GM12878 (cell line): ENCODE data around the gene DNAAF5. TPM values are rescaled to one million over a fixed set of nuclear protein-coding genes. Genes with fewer than 3 reads are reported as not detected.

Source experiments
- ATAC-seq: fragments of 200-7000 bp; cut with Tn5 transposase; 3 replicates; pipeline ENCODE4 v1.9.1; 2020; ENCODE audit warnings: mild to moderate bottlenecking, moderate library complexity
- BruUV-seq: library from RNA; stranded (reverse); fragments of 400-500 nt; replicated peaks from 2 replicates; lab custom pipeline; 2021; lab: Mats Ljungman, UMichigan
- CTCF ChIA-PET: fragments of 300-600 bp; sonication (Branson Sonifier 250); formaldehyde crosslinking; extraction: SDS; loops from one replicate; lab custom pipeline; 2021; ENCODE audit warnings: inconsistent platforms; lab: Yijun Ruan, JAX
- POLR2A ChIA-PET: fragments of 350-600 bp; formaldehyde crosslinking; extraction: SDS; loops from one replicate; lab custom pipeline; 2021; ENCODE audit warnings: inconsistent platforms; lab: Charles Lee
- RAD21 ChIA-PET: fragments of 300-600 bp; sonication (Branson Sonifier 250); formaldehyde crosslinking; loops from one replicate; lab custom pipeline; 2023; ENCODE audit warnings: antibody characterized with exemption; ENCODE audit not compliant: unreplicated experiment; lab: Charles Lee
- SMC1A ChIA-PET: fragments of 300-600 bp; sonication (Branson Sonifier 250); formaldehyde crosslinking; loops from one replicate; lab custom pipeline; 2023; ENCODE audit not compliant: unreplicated experiment, uncharacterized antibody; lab: Charles Lee
- DNase-seq: peaks from one replicate; pipeline ENCODE4 v3.0.0-alpha.2; 2011; ENCODE audit warnings: low read depth, low spot score
- FAIRE-seq: peaks from 3 replicates; lab custom pipeline; 2011; peaks lifted over from hg19 to GRCh38; lab: Jason Lieb, UNC
- H2AFZ ChIP-seq: 2 replicates; pipeline ENCODE4 v1.6.0; 2011; ENCODE audit warnings: low read depth, low read length, control low read depth; ENCODE audit not compliant: control insufficient read depth
- H3K27ac ChIP-seq: 2 replicates; pipeline ENCODE4 v1.5.1; 2011; ENCODE audit warnings: control low read depth; ENCODE audit not compliant: control insufficient read depth, insufficient read depth
- H3K27me3 ChIP-seq, 2 experiments: replicated peaks in 1 of 2; 2 replicates each; pipeline versions ENCODE4 v1.6.0 to v1.6.1; 2011; ENCODE audit warnings: low read length in 1 of 2; ENCODE audit not compliant: control insufficient read depth in 2 of 2, insufficient read depth in 2 of 2
- H3K36me3 ChIP-seq, 2 experiments: 2 replicates each; pipeline ENCODE4 v1.5.1; 2011; ENCODE audit warnings: low read length in 1 of 2; ENCODE audit not compliant: control insufficient read depth in 2 of 2, insufficient read depth in 2 of 2
- H3K4me1 ChIP-seq: 2 replicates; pipeline ENCODE4 v1.6.1; 2011; ENCODE audit warnings: mild to moderate bottlenecking, low read length, moderate library complexity, mixed read lengths; ENCODE audit not compliant: control insufficient read depth, insufficient read depth
- H3K4me2 ChIP-seq: 2 replicates; pipeline ENCODE4 v1.6.0; 2011; ENCODE audit warnings: control low read depth; ENCODE audit not compliant: control insufficient read depth, insufficient read depth
- H3K4me3 ChIP-seq: fragments of 200-600 bp; sonication (generic); 2 replicates; pipeline ENCODE4 v1.5.1; 2016
- H3K79me2 ChIP-seq: 2 replicates; pipeline ENCODE4 v1.6.0; 2011; ENCODE audit warnings: low read length; ENCODE audit not compliant: control insufficient read depth, insufficient read depth
- H3K9ac ChIP-seq: 2 replicates; pipeline ENCODE4 v1.8.0; 2011; ENCODE audit warnings: low read length, control low read depth, mixed read lengths; ENCODE audit not compliant: control insufficient read depth, insufficient read depth
- H3K9me3 ChIP-seq: replicated peaks from 3 replicates; pipeline ENCODE4 v1.5.1; 2011; ENCODE audit warnings: mild to moderate bottlenecking, low read length; ENCODE audit not compliant: control insufficient read depth, insufficient read depth
- H4K20me1 ChIP-seq: 2 replicates; pipeline ENCODE4 v1.6.0; 2011; ENCODE audit not compliant: control insufficient read depth, insufficient read depth
- CTCF ChIP-seq, 3 experiments: IDR thresholded peaks in 2 of 3; conservative IDR thresholded peaks in 1 of 3; 2 replicates each; pipeline ENCODE4 v1.5.1; 2011; ENCODE audit warnings: low read depth in 3 of 3, low read length in 3 of 3, mild to moderate bottlenecking in 3 of 3, control low read depth in 2 of 3, moderate library complexity in 2 of 3, inconsistent platforms in 1 of 3, mixed read lengths in 1 of 3; ENCODE audit not compliant: control insufficient read depth in 2 of 3, insufficient read depth in 1 of 3; ENCODE audit errors: extremely low read depth in 1 of 3
- ETV6 ChIP-seq, 2 experiments: fragments of 450-650 bp in 1 of 2; IDR thresholded peaks in 1 of 2; conservative IDR thresholded peaks in 1 of 2; 2 replicates each; pipeline ENCODE4 v1.6.1; 2014; ENCODE audit warnings: antibody characterized with exemption in 1 of 2, borderline replicate concordance in 1 of 2, low read depth in 1 of 2, mild to moderate bottlenecking in 1 of 2, moderate library complexity in 1 of 2
- KDM1A ChIP-seq: fragments of 200-600 bp; sonication (generic); IDR thresholded peaks from 2 replicates; pipeline ENCODE4 v1.6.1; 2016; ENCODE audit warnings: borderline replicate concordance
- NKRF ChIP-seq: fragments of 450-650 bp; conservative IDR thresholded peaks from 2 replicates; pipeline ENCODE4 v1.6.1; 2017; ENCODE audit warnings: mild to moderate bottlenecking, moderate library complexity
- PRDM15 ChIP-seq: fragments of 450-650 bp; formaldehyde crosslinking; IDR thresholded peaks from 2 replicates; pipeline ENCODE4 v1.4.0; 2020; ENCODE audit warnings: mild to moderate bottlenecking, moderate library complexity
- RB1 ChIP-seq: fragments of 450-650 bp; formaldehyde crosslinking; IDR thresholded peaks from 2 replicates; pipeline ENCODE4 v1.6.1; 2017; ENCODE audit warnings: mild to moderate bottlenecking, borderline replicate concordance
- RBBP5 ChIP-seq: fragments of 200-600 bp; sonication (generic); conservative IDR thresholded peaks from 2 replicates; pipeline ENCODE4 v1.6.1; 2016
- ZNF207 ChIP-seq: fragments of 450-650 bp; IDR thresholded peaks from 2 replicates; pipeline ENCODE4 v1.6.1; 2014; ENCODE audit warnings: antibody characterized with exemption, mild to moderate bottlenecking, borderline replicate concordance
- WGBS: methylation state at CpG from one replicate; pipeline ENCODE4 v1.1.6; 2016; ENCODE audit warnings: low lambda C conversion rate; ENCODE audit not compliant: insufficient replicate concordance, insufficient coverage; ENCODE audit errors: missing lambda C conversion rate; 5-methylcytosine and 5-hydroxymethylcytosine counted together
- in situ Hi-C: fragments of 300-500 bp; cut with MboI; formaldehyde crosslinking; loops from 9 replicates; pipeline ENCODE4 v1.14.3; 2018; ENCODE audit warnings: mixed read lengths
- intact Hi-C: fragments of 100-400 bp; cut with micrococcal nuclease; formaldehyde crosslinking; loops from one replicate; pipeline ENCODE4 v1.14.2; 2022; ENCODE audit not compliant: unreplicated experiment
- polyA plus RNA-seq, 11 experiments: library from polyadenylated mRNA; depleted of rRNA in 4 of 11; unstranded in 6 of 11; stranded (reverse) in 5 of 11; fragments of >200 nt; fragmentation: Nextera tagmentation in 4 of 11; fragmentation: Illumina TruSeq in 1 of 11; extraction: Ambion mirVana in 4 of 11; extraction: Trizol in 1 of 11; gene quantifications; 1 replicate in 1 of 11; 2 replicates in 10 of 11; pipeline versions ENCODE4 v1.2.1 to v1.2.3, GENCODE V29; 2011 to 2016; ENCODE audit warnings: inconsistent platforms in 2 of 11, missing spikeins in 2 of 11, low read depth in 1 of 11
- total RNA-seq, 4 experiments: library from RNA; depleted of rRNA in 3 of 4; stranded (reverse); fragments of >200 nt in 3 of 4; fragmentation: Illumina TruSeq in 1 of 4; extraction: Trizol in 1 of 4; gene quantifications; 2 replicates each; pipeline versions ENCODE4 v1.2.1 to v1.2.3, GENCODE V29; 2013 to 2021

Gene DNAAF5
- total and polyA plus RNA-seq, 10 of the 15 experiments (the other 5 are each of a cell fraction or from before 2014, with no cell fraction given): 1.8 to 38.3 (median 9.2) TPM

DNA sequence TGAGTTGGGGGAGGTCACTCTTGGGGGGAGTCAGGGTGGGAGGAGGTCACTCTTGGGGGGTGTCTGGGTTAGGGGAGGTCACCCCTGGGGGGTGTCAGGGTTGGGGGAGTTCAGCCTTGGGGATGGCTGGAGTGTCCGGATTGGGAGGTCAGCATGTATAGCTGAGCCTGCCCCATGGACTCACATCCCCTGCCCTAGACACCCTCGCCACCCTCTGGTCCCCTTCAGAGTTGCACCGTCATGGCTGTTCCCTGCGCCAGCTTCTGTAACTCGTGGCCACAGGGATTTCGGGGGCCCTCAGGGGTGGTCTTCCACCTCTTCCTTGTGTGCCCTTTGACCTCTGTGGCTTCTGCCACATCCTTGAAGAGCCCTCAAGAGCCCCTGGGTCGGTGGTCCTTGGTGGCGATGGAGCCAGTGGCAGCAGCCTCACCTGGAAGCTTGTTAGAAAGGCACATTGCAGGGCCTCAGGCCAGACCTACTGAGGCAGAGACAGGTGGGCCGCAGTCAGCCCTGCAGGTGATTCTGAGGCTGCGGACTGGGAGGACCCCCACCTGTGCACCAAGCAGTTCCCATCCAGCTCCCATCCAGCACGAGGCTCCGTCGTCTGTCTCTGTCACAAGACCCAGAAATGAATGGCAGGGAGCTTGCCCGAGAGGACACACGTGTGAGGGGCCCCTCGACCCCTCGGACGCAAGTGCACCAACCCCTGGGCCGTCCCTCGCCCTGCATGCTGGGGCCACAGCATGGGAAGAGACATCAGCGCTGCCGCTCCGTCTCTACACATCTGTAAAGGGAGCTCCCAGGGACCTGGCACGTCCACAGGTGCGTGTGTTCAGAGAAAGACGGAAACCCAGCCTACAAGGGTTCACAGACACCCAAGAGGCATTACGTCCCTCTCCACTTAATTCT, 61.1 kb downstream of the DNAAF5 start:
- intact Hi-C loops (loop anchor here (10.0 kb wide), 1 partner anchor 167 kb away; the partner anchor contains the start of gene ADAP1), in situ Hi-C loops (loop anchor here (5.0 kb wide), 1 partner anchor 85 kb away; no protein-coding TSS in a partner anchor)
- H3K27me3 ChIP-seq: no peaks in the 10 kb centered on the region
- DNase-seq (no peak), FAIRE-seq (no peak), ATAC-seq (no peak)
- 97% methylated on average over 26 of the region's 27 CpGs for WGBS
- H3K9ac ChIP-seq: no peak overlapping the region
- CTCF ChIA-PET: interaction anchor here (0.9 to 7.2 kb wide), 5 partner anchors 44 to 185 kb away, joined by 3 to 79 read pairs (median 4); partner anchors contain the start of gene SUN1
- H3K9me3 ChIP-seq: no peaks in the 10 kb centered on the region; the same call in 2 of the 3 replicates
- H3K27ac ChIP-seq: no peak overlapping the region
- RAD21 ChIA-PET: interaction anchor here (0.9 to 2.0 kb wide), 3 partner anchors 86 to 473 kb away, joined by 3 to 11 read pairs (median 3); no protein-coding TSS in a partner anchor
- POLR2A ChIA-PET: no interaction called here
- H3K4me1 ChIP-seq: no peaks in the 10 kb centered on the region
- no peak overlapping the region for H3K4me3 ChIP-seq
- no peak overlapping the region for H2AFZ ChIP-seq
- SMC1A ChIA-PET: interaction anchor here (1.8 to 2.7 kb wide), 2 partner anchors 75 to 85 kb away, joined by 4 to 18 read pairs; no protein-coding TSS in a partner anchor
- no peaks in the 10 kb centered on the region; a peak in 1 of 4 replicates for H3K36me3 ChIP-seq
- H3K4me2 ChIP-seq: no peak overlapping the region
- TF ChIP-seq KDM1A (no peak), RB1 (no peak), ETV6 (conservative IDR thresholded peaks at IDR 0.05 in 1 of 2, IDR thresholded peaks at IDR 0.05 in 1 of 2; ENCODE audit: borderline replicate concordance in 1 of 2, low read depth in 1 of 2) (no peak), RBBP5 (no peak), PRDM15 (CRISPR knock-in tag) (no peak), ZNF207 (no peak), CTCF (IDR thresholded peaks at IDR 0.05 in 2 of 3, conservative IDR thresholded peaks at IDR 0.05 in 1 of 3; ENCODE audit: control insufficient read depth in 2 of 3, extremely low read depth in 1 of 3, insufficient read depth in 1 of 3, low read depth in 3 of 3, low read length in 3 of 3) (no peak; a peak in 1 of 6 replicates), NKRF (no peak)
- no TSS peak for BruUV-seq
- H3K79me2 ChIP-seq: no peaks in the 10 kb centered on the region
- H4K20me1 ChIP-seq: no peaks in the 10 kb centered on the region
